ENCODE results near the gene FOXJ3. TPM values are rescaled to one million over a fixed set of nuclear protein-coding genes. Genes with fewer than 3 reads are reported as not detected.

FOXJ3 gene
- total RNA-seq = 10 to 100 TPM; 39.9 to 44.8 TPM

GRCh38 chr1:42335050-42335808 lies at the start of gene FOXJ3:
FOXJ3 (minus strand) TSS chr1:42335235; CDS start chr1:42311093, 24,142 bp downstream.
- Histone ChIP-seq H3K27me3 (no peaks in the 10 kb centered on the region), H3K4me3 (peak within 1 kb of the TSS; percentile 91), H3K9ac (ENCODE audit: low read depth in 2 of 2, low read length in 2 of 2) (peak within 1 kb of the TSS; percentile 86 to 100), H3K9me3 (no peaks in the 10 kb centered on the region), H3K4me1 (peaks cover 16% of the 10 kb centered on the region), H3K36me3 (no peaks in the 10 kb centered on the region), H3K27ac (peak within 1 kb of the TSS; percentile 93)
- no peak for TF ChIP-seq CTCF (IDR thresholded peaks at IDR 0.05)
- intact Hi-C loops (cut with DNase I) = loop anchor here (10.0 kb wide), 1 partner anchor 150 kb away; no protein-coding TSS in a partner anchor
- peak; percentile 93 for DNase-seq

- H3K27me3 ChIP-seq = peaks cover 5% of the 10 kb centered on the region
- no peak overlapping the region for H3K27ac ChIP-seq
- DNase-seq = no peak
These were observed 46.2 kb upstream of the FOXJ3 start for GRCh38 chr1:42381280-42381673.

GRCh38 chr1:42380586-42381279 lies 45.7 kb upstream of the FOXJ3 start, which contains the start of gene RIMKLA:
RIMKLA (plus strand) TSS chr1:42380792; CDS start chr1:42380935, 143 bp downstream.
- Histone ChIP-seq H3K27ac (no peak within 1 kb of the TSS), H3K4me3 (peak within 1 kb of the TSS; percentile 63), H3K4me1 (no peaks in the 10 kb centered on the region), H3K9me3 (no peaks in the 10 kb centered on the region), H3K36me3 (no peaks in the 10 kb centered on the region), H3K27me3 (peaks cover 5% of the 10 kb centered on the region), H3K9ac (ENCODE audit: low read depth in 2 of 2, low read length in 2 of 2) (peak within 1 kb of the TSS; percentile 67 to 70)
- intact Hi-C loops (cut with DNase I) = no loop called here
- no peak for TF ChIP-seq CTCF (IDR thresholded peaks at IDR 0.05)
- DNase-seq = peak; percentile 61

More at GRCh38 chr1:42381280-42381673, 46.2 kb upstream of the FOXJ3 start:
- peak overlapping the region; percentile 58 to 67 for H3K9ac ChIP-seq (ENCODE audit: low read depth in 2 of 2, low read length in 2 of 2)
- H3K4me3 ChIP-seq = peak overlapping the region; percentile 63
- H3K4me1 ChIP-seq = no peaks in the 10 kb centered on the region
- no peaks in the 10 kb centered on the region for H3K9me3 ChIP-seq
- intact Hi-C loops (cut with DNase I) = no loop called here
- H3K36me3 ChIP-seq = no peaks in the 10 kb centered on the region
- TF ChIP-seq CTCF (IDR thresholded peaks at IDR 0.05) = no peak

- intact Hi-C loops (cut with DNase I) = no loop called here
- no peaks in the 10 kb centered on the region for H3K9me3 ChIP-seq
- peak overlapping the region in 1 of 2 donors; percentile 70 for H3K9ac ChIP-seq (ENCODE audit: low read depth in 2 of 2, low read length in 2 of 2)
- H3K27ac ChIP-seq = no peak overlapping the region
- no peaks in the 10 kb centered on the region for H3K36me3 ChIP-seq
- TF ChIP-seq CTCF (IDR thresholded peaks at IDR 0.05) = no peak
- peak overlapping the region; percentile 63 for H3K4me3 ChIP-seq
- no peak for DNase-seq
- H3K4me1 ChIP-seq = no peaks in the 10 kb centered on the region
- peaks cover 5% of the 10 kb centered on the region for H3K27me3 ChIP-seq
These were observed 45.0 kb upstream of the FOXJ3 start for GRCh38 chr1:42379794-42380585.

- intact Hi-C loops (cut with DNase I) = no loop called here
- H3K9ac ChIP-seq (ENCODE audit: low read depth in 2 of 2, low read length in 2 of 2) = no peak overlapping the region
- no peaks in the 10 kb centered on the region for H3K9me3 ChIP-seq
- DNase-seq = no peak
- H3K4me3 ChIP-seq = no peak overlapping the region
- TF ChIP-seq CTCF (IDR thresholded peaks at IDR 0.05) = no peak
- no peak overlapping the region for H3K27ac ChIP-seq
- H3K36me3 ChIP-seq = no peaks in the 10 kb centered on the region
- H3K4me1 ChIP-seq = no peaks in the 10 kb centered on the region
- no peaks in the 10 kb centered on the region for H3K27me3 ChIP-seq
These were observed 37.8 kb upstream of the FOXJ3 start for GRCh38 chr1:42372796-42373195.
